K562 (cell line): Measurements from ENCODE around the gene EPHX1. TPM values are rescaled to one million over a fixed set of nuclear protein-coding genes. Genes with fewer than 3 reads are reported as not detected.

Experiments
- COPS2 ChIP-seq: fragments of 450-650 bp; conservative IDR thresholded peaks from 2 replicates; pipeline ENCODE4 v1.6.1; 2016; ENCODE audit warnings: mild to moderate bottlenecking, moderate library complexity
- DPF2 ChIP-seq: fragments of 450-650 bp; IDR thresholded peaks from 2 replicates; pipeline ENCODE4 v1.6.1; 2016
- NFRKB ChIP-seq: fragments of 450-650 bp; IDR thresholded peaks from 2 replicates; pipeline ENCODE4 v1.6.1; 2016; ENCODE audit warnings: low read depth
- SP1 ChIP-seq: sonication (generic); formaldehyde crosslinking; IDR thresholded peaks from 2 replicates; pipeline ENCODE4 v1.8.1; 2022; ENCODE audit warnings: mild to moderate bottlenecking, missing genetic modification reagents
- SRSF1 ChIP-seq: fragments of 200-400 bp; formaldehyde crosslinking; IDR thresholded peaks from 2 replicates; pipeline ENCODE4 v1.6.1; 2017; ENCODE audit warnings: mild to moderate bottlenecking, low read depth, low read length, moderate library complexity
- TAF1 ChIP-seq: IDR thresholded peaks from 2 replicates; pipeline ENCODE4 v1.6.1; 2011; ENCODE audit warnings: mild to moderate bottlenecking, low read length, moderate library complexity; ENCODE audit not compliant: insufficient read depth, control insufficient read depth, severe bottlenecking; ENCODE audit errors: extremely low read depth
- TSHZ1 ChIP-seq: fragments of 250-450 bp; sonication (Bioruptor Pico); IDR thresholded peaks from 2 replicates; pipeline ENCODE4 v1.4.0; 2020; ENCODE audit warnings: mild to moderate bottlenecking, moderate library complexity
- WHSC1 ChIP-seq: IDR thresholded peaks from one replicate; pipeline ENCODE4 v1.6.1; 2012; ENCODE audit warnings: low read length, control low read depth, inconsistent platforms
- ZC3H4 ChIP-seq: sonication (generic); formaldehyde crosslinking; IDR thresholded peaks from 2 replicates; pipeline ENCODE4 v1.9.0; 2021; ENCODE audit warnings: missing genetic modification reagents, borderline replicate concordance
- ZNF316 ChIP-seq: fragments of 450-650 bp; IDR thresholded peaks from 2 replicates; pipeline ENCODE4 v1.6.1; 2016
- ZNF740 ChIP-seq, 3 experiments: fragments of 200-800 bp in 1 of 3; sonication (Bioruptor generic) in 1 of 3; sonication (generic) in 1 of 3; formaldehyde crosslinking in 1 of 3; IDR thresholded peaks; 2 replicates each; pipeline versions ENCODE4 v1.6.1 to v1.8.0; 2016 to 2022; ENCODE audit warnings: mild to moderate bottlenecking in 2 of 3, missing compliant biosample characterization in 2 of 3, missing genetic modification characterization in 2 of 3, missing genetic modification reagents in 1 of 3
- polyA plus RNA-seq, 8 experiments: library from polyadenylated mRNA; depleted of rRNA in 4 of 8; stranded (reverse) in 5 of 8; unstranded in 3 of 8; fragments of >200 nt; fragmentation: Nextera tagmentation in 2 of 8; fragmentation: Illumina TruSeq in 1 of 8; extraction: Ambion mirVana in 2 of 8; extraction: Trizol in 1 of 8; gene quantifications; 2 replicates each; pipeline versions ENCODE4 v1.2.1 to v1.2.3, GENCODE V29; 2011 to 2014; ENCODE audit warnings: inconsistent platforms in 1 of 8, missing spikeins in 1 of 8
- total RNA-seq, 7 experiments: library from RNA; depleted of rRNA in 6 of 7; stranded (reverse); fragments of >200 nt in 6 of 7; fragmentation: Illumina TruSeq in 2 of 7; extraction: Trizol in 2 of 7; gene quantifications; 2 replicates each; pipeline versions ENCODE4 v1.2.1 to v1.2.3, GENCODE V29; 2011 to 2021; ENCODE audit warnings: low replicate concordance in 1 of 7
- TF ChIP-seq, protein P1 (sequence below), 2 experiments: IDR thresholded peaks; 2 replicates each; pipeline ENCODE4 v1.6.1; 2011; ENCODE audit warnings: borderline replicate concordance in 1 of 2, control low read depth in 1 of 2, low read depth in 1 of 2, low read length in 1 of 2, mild to moderate bottlenecking in 1 of 2, mixed read lengths in 1 of 2, moderate library complexity in 1 of 2; ENCODE audit not compliant: insufficient read depth in 1 of 2, insufficient read length in 1 of 2, poor library complexity in 1 of 2, severe bottlenecking in 1 of 2; ENCODE audit errors: extremely low read depth in 1 of 2
- TF ChIP-seq, protein P2 (sequence below), 2 experiments: fragments of 450-650 bp; conservative IDR thresholded peaks; 2 replicates each; pipeline ENCODE4 v1.6.1; 2017; ENCODE audit warnings: mild to moderate bottlenecking in 2 of 2, moderate library complexity in 2 of 2

The EPHX1 gene
- total and polyA plus RNA-seq, 9 of the 15 experiments (the other 6 are each of a cell fraction or from before 2014, with no cell fraction given) = 0.21 to 27.0 (median 6.7) TPM

GRCh38 chr1:225817611-225818061 lies 7.7 kb downstream of the EPHX1 start (continued):
- TF ChIP-seq, protein P1, sequence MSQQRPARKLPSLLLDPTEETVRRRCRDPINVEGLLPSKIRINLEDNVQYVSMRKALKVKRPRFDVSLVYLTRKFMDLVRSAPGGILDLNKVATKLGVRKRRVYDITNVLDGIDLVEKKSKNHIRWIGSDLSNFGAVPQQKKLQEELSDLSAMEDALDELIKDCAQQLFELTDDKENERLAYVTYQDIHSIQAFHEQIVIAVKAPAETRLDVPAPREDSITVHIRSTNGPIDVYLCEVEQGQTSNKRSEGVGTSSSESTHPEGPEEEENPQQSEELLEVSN (IDR thresholded peaks at IDR 0.05; ENCODE audit: borderline replicate concordance in 1 of 2, extremely low read depth in 1 of 2, insufficient read depth in 1 of 2, insufficient read length in 1 of 2, low read depth in 1 of 2, low read length in 1 of 2, poor library complexity in 1 of 2, severe bottlenecking in 1 of 2) = peak in 1 of 2 experiments; percentile 45
- TF ChIP-seq ZC3H4 (CRISPR knock-in tag) (no peak), SRSF1 (no peak), TSHZ1 (no peak), NFRKB (peak; percentile 34; the same call in 1 of the 2 replicates), DPF2 (peak; percentile 63), WHSC1 (no peak), ZNF740 (CRISPR knock-in tag; IDR thresholded peaks at IDR 0.05) (no peak), ZNF740 (tag; IDR thresholded peaks at IDR 0.05) (no peak), TAF1 (no peak), ZNF316 (peak; percentile 94), COPS2 (no peak), SP1 (no peak)
- TF ChIP-seq, protein P2, sequence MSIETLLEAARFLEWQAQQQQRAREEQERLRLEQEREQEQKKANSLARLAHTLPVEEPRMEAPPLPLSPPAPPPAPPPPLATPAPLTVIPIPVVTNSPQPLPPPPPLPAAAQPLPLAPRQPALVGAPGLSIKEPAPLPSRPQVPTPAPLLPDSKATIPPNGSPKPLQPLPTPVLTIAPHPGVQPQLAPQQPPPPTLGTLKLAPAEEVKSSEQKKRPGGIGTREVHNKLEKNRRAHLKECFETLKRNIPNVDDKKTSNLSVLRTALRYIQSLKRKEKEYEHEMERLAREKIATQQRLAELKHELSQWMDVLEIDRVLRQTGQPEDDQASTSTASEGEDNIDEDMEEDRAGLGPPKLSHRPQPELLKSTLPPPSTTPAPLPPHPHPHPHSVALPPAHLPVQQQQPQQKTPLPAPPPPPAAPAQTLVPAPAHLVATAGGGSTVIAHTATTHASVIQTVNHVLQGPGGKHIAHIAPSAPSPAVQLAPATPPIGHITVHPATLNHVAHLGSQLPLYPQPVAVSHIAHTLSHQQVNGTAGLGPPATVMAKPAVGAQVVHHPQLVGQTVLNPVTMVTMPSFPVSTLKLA (conservative IDR thresholded peaks at IDR 0.05) = peak in 1 of 2 experiments; percentile 42; a peak in 1 of 4 replicates
